IMR-90 (cell line): ENCODE measurements around the gene MYBL2. TPM values are rescaled to one million over a fixed set of nuclear protein-coding genes. Genes with fewer than 3 reads are reported as not detected.

ENCODE experiments used
- ATAC-seq: fragments of 200-7000 bp; cut with Tn5 transposase; 2 replicates; pipeline ENCODE4 v1.9.1; 2020; ENCODE audit warnings: low read depth, mild to moderate bottlenecking, moderate library complexity
- BruUV-seq: library from RNA; stranded (reverse); fragments of 400-500 nt; replicated peaks from 2 replicates; lab custom pipeline; 2021; lab: Mats Ljungman, UMichigan
- CTCF ChIA-PET: fragments of 300-600 bp; formaldehyde crosslinking; extraction: SDS; loops from one replicate; lab custom pipeline; 2021; ENCODE audit warnings: antibody characterized with exemption; lab: Yijun Ruan, JAX
- POLR2A ChIA-PET: fragments of 300-600 bp; sonication (Branson Sonifier 250); formaldehyde crosslinking; loops from one replicate; lab custom pipeline; 2022; ENCODE audit warnings: antibody characterized with exemption; ENCODE audit not compliant: unreplicated experiment; lab: Charles Lee
- DNase-seq: peaks from one replicate; pipeline ENCODE4 v3.0.0; 2013
- H2AFZ ChIP-seq: replicated peaks from 2 replicates; pipeline ENCODE3; 2013; ENCODE audit warnings: low read length, mild to moderate bottlenecking; ENCODE audit not compliant: poor library complexity
- H2AK5ac ChIP-seq: 2 replicates; pipeline ENCODE4 v1.6.1; 2013; ENCODE audit warnings: low read depth, low read length, inconsistent platforms
- H2AK9ac ChIP-seq: replicated peaks from 2 replicates; pipeline ENCODE3; 2013; ENCODE audit warnings: mild to moderate bottlenecking, low read depth, low read length, moderate library complexity; ENCODE audit not compliant: poor library complexity
- H2BK120ac ChIP-seq: 2 replicates; pipeline ENCODE4 v1.6.1; 2013; ENCODE audit warnings: low read depth, low read length, inconsistent platforms
- H2BK15ac ChIP-seq: 3 replicates; pipeline ENCODE4 v1.6.1; 2013; ENCODE audit warnings: low read depth, low read length, inconsistent platforms
- H2BK20ac ChIP-seq: 2 replicates; pipeline ENCODE4 v1.6.1; 2013; ENCODE audit warnings: low read depth, mild to moderate bottlenecking, inconsistent platforms, low read length, moderate library complexity
- H2BK5ac ChIP-seq: 2 replicates; pipeline ENCODE4 v1.6.1; 2013; ENCODE audit warnings: mild to moderate bottlenecking, low read depth, low read length, inconsistent platforms; ENCODE audit not compliant: poor library complexity, severe bottlenecking
- H3K14ac ChIP-seq: replicated peaks from 2 replicates; pipeline ENCODE4 v1.6.1; 2013; ENCODE audit warnings: low read depth, low read length, inconsistent platforms
- H3K18ac ChIP-seq: 2 replicates; pipeline ENCODE4 v1.6.1; 2013; ENCODE audit warnings: low read depth, low read length, control low read depth
- H3K23ac ChIP-seq: 2 replicates; pipeline ENCODE4 v1.6.1; 2013; ENCODE audit warnings: low read depth, low read length, inconsistent platforms
- H3K27ac ChIP-seq: 2 replicates; pipeline ENCODE4 v1.5.1; 2013; ENCODE audit warnings: mild to moderate bottlenecking, control low read depth, low read length; ENCODE audit not compliant: insufficient read depth
- H3K27me3 ChIP-seq: 2 replicates; pipeline ENCODE4 v1.6.1; 2013; ENCODE audit warnings: low read length; ENCODE audit not compliant: control insufficient read depth, insufficient read depth
- H3K36me3 ChIP-seq: 2 replicates; pipeline ENCODE4 v1.6.1; 2013; ENCODE audit warnings: low read length, mixed read lengths; ENCODE audit not compliant: control insufficient read depth, insufficient read depth
- H3K4ac ChIP-seq: 2 replicates; pipeline ENCODE4 v1.6.1; 2013; ENCODE audit warnings: low read depth, low read length, inconsistent platforms
- H3K4me1 ChIP-seq: 2 replicates; pipeline ENCODE4 v1.6.1; 2013; ENCODE audit warnings: low read length, mixed read lengths; ENCODE audit not compliant: control insufficient read depth, insufficient read depth
- H3K4me2 ChIP-seq: 2 replicates; pipeline ENCODE4 v1.6.1; 2013; ENCODE audit warnings: low read depth, mild to moderate bottlenecking, control low read depth, low read length, moderate library complexity
- H3K4me3 ChIP-seq: 2 replicates; pipeline ENCODE4 v1.5.1; 2013; ENCODE audit warnings: low read depth, mild to moderate bottlenecking, control low read depth, low read length, moderate library complexity; ENCODE audit not compliant: insufficient read depth
- H3K56ac ChIP-seq: 2 replicates; pipeline ENCODE4 v1.6.1; 2013; ENCODE audit warnings: low read length, inconsistent platforms; ENCODE audit not compliant: insufficient read depth; ENCODE audit errors: extremely low read depth
- H3K79me1 ChIP-seq, 2 experiments: 2 replicates each; pipeline ENCODE4 v1.6.1; 2013; ENCODE audit warnings: low read length in 2 of 2, inconsistent platforms in 1 of 2, low read depth in 1 of 2
- H3K9ac ChIP-seq: 2 replicates; pipeline ENCODE4 v1.6.1; 2013; ENCODE audit warnings: low read depth, low read length, control low read depth
- H3K9me1 ChIP-seq: 2 replicates; pipeline ENCODE4 v1.6.1; 2013; ENCODE audit warnings: low read length, inconsistent platforms; ENCODE audit not compliant: insufficient read depth
- H3K9me3 ChIP-seq: 2 replicates; pipeline ENCODE4 v1.6.1; 2013; ENCODE audit warnings: low read length; ENCODE audit not compliant: control insufficient read depth, insufficient read depth
- H4K20me1 ChIP-seq: 2 replicates; pipeline ENCODE4 v1.6.1; 2013; ENCODE audit warnings: low read length, inconsistent platforms; ENCODE audit not compliant: insufficient read depth
- H4K5ac ChIP-seq: 2 replicates; pipeline ENCODE4 v1.6.1; 2013; ENCODE audit warnings: mild to moderate bottlenecking, low read depth, low read length, control low read depth
- H4K8ac ChIP-seq, 2 experiments: 2 replicates each; pipeline ENCODE4 v1.6.1; 2013; ENCODE audit warnings: low read depth in 2 of 2, low read length in 2 of 2, control low read depth in 1 of 2, inconsistent platforms in 1 of 2
- H4K91ac ChIP-seq: 2 replicates; pipeline ENCODE4 v1.6.1; 2013; ENCODE audit warnings: low read depth, low read length, inconsistent platforms; ENCODE audit not compliant: insufficient read depth
- BHLHE40 ChIP-seq: fragments of 150-350 bp; IDR thresholded peaks from 2 replicates; pipeline ENCODE4 v1.6.1; 2016; ENCODE audit warnings: mild to moderate bottlenecking, low read depth, low read length
- CEBPB ChIP-seq: IDR thresholded peaks from 2 replicates; pipeline ENCODE4 v1.6.1; 2012; ENCODE audit warnings: low read depth, low read length, improper control_type of control experiment
- FOS ChIP-seq: fragments of 150-350 bp; IDR thresholded peaks from 2 replicates; pipeline ENCODE4 v1.6.1; 2016; ENCODE audit warnings: low read depth, low read length
- MAFK ChIP-seq: IDR thresholded peaks from 2 replicates; pipeline ENCODE4 v1.6.1; 2012; ENCODE audit warnings: low read depth, low read length, improper control_type of control experiment
- MAZ ChIP-seq: IDR thresholded peaks from 2 replicates; pipeline ENCODE4 v1.6.1; 2012; ENCODE audit warnings: low read depth, mild to moderate bottlenecking, low read length, improper control_type of control experiment, moderate library complexity, borderline replicate concordance
- MXI1 ChIP-seq: IDR thresholded peaks from 2 replicates; pipeline ENCODE4 v1.6.1; 2012; ENCODE audit warnings: low read depth, mild to moderate bottlenecking, low read length, moderate library complexity, borderline replicate concordance
- POLR2A ChIP-seq: IDR thresholded peaks from 2 replicates; pipeline ENCODE4 v1.6.1; 2012; ENCODE audit warnings: mild to moderate bottlenecking, low read depth, low read length
- RAD21 ChIP-seq: IDR thresholded peaks from 2 replicates; pipeline ENCODE4 v1.6.1; 2012; ENCODE audit warnings: low read length, improper control_type of control experiment
- RCOR1 ChIP-seq: IDR thresholded peaks from 2 replicates; pipeline ENCODE4 v1.6.1; 2012; ENCODE audit warnings: mild to moderate bottlenecking, low read length, improper control_type of control experiment; ENCODE audit not compliant: insufficient replicate concordance
- RFX5 ChIP-seq: IDR thresholded peaks from 2 replicates; pipeline ENCODE4 v1.8.0; 2012; ENCODE audit warnings: low read depth, mild to moderate bottlenecking, low read length, moderate library complexity
- SMC3 ChIP-seq: fragments of 150-350 bp; IDR thresholded peaks from 2 replicates; pipeline ENCODE4 v1.6.1; 2016; ENCODE audit warnings: low read depth, mild to moderate bottlenecking, antibody characterized with exemption, low read length, moderate library complexity
- WGBS, 2 experiments: methylation state at CpG; one replicate each; pipeline versions ENCODE4 v1.1.5 to v1.1.7; 2013; ENCODE audit warnings: missing lambda C conversion rate in 2 of 2; ENCODE audit not compliant: insufficient read length in 1 of 2; ENCODE audit errors: extremely low coverage in 2 of 2; 5-methylcytosine and 5-hydroxymethylcytosine counted together
- dilution Hi-C: fragments of 300-500 bp; cut with HindIII; formaldehyde crosslinking; loops from one replicate; pipeline ENCODE4 v1.14.3; 2018; ENCODE audit warnings: low sequenced_read_pairs; ENCODE audit not compliant: unreplicated experiment
- in situ Hi-C: fragments of 300-500 bp; cut with MboI; formaldehyde crosslinking; loops from 3 replicates; pipeline ENCODE4 v1.14.3; 2019; ENCODE audit warnings: low sequenced_read_pairs, inconsistent platforms, mixed read lengths
- intact Hi-C: fragments of 100-400 bp; cut with micrococcal nuclease; formaldehyde crosslinking; loops from 2 replicates; pipeline ENCODE4 v1.10.0; 2022
- polyA plus RNA-seq, 3 experiments: library from polyadenylated mRNA; depleted of rRNA; stranded (reverse); fragments of >200 nt; gene quantifications; 2 replicates each; pipeline ENCODE4 v1.2.3, GENCODE V29; 2012; ENCODE audit warnings: low replicate concordance in 1 of 3
- total RNA-seq: library from RNA; depleted of rRNA; stranded (reverse); fragments of >200 nt; gene quantifications from 2 replicates; pipeline ENCODE4 v1.2.3, GENCODE V29; 2012
- TF ChIP-seq, protein P1 (sequence below): conservative IDR thresholded peaks from 2 replicates; pipeline ENCODE4 v1.5.1; 2012; ENCODE audit warnings: mild to moderate bottlenecking, low read depth, low read length, improper control_type of control experiment
- TF ChIP-seq, protein P2 (sequence below): fragments of 150-350 bp; IDR thresholded peaks from 2 replicates; pipeline ENCODE4 v1.6.1; 2017; ENCODE audit warnings: mild to moderate bottlenecking, antibody characterized with exemption, low read length, low read depth
- TF ChIP-seq, protein P3 (sequence below): fragments of 150-350 bp; IDR thresholded peaks from 2 replicates; pipeline ENCODE4 v1.6.1; 2016; ENCODE audit warnings: low read depth, mild to moderate bottlenecking, low read length, moderate library complexity, borderline replicate concordance

The MYBL2 gene
- total and polyA plus RNA-seq, 2 of the 4 experiments (the other 2 are of a cell fraction) = 12.4 to 23.1 TPM

DNA sequence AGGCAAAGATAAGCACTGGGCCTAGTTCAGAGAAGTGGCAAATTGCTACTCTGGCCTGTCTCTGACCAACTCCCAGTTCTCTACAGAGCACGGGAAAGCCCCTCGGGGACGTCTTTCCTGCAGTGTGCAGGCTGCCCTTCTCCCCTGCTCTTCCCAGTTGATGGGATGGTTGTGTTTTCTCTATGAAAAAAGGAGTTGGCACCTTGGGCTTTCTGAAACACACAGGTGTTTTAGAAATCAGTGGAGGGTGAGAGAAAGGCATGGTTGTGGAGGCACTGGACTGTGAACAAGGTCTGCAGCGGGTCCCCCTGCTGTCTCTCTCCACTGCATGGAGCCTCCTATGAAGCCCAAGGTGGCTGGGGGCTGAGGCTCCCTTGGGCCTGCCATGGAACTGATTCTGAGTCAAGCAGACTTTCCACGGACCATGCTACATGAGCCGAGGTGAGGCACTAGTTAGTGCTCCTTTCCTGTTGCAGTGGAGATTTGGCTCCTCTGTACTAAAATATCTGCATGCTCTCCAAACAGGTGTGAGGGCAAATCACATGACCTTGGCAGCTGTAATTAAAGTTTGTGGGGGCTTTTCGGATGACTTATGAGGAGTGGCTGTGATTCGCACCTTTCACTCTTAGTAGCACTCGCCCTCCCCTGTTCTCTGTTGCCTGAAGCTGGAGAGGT is 43.6 kb downstream of the MYBL2 start:
- H3K9me3 ChIP-seq = no peaks in the 10 kb centered on the region
- H3K56ac ChIP-seq = no peak overlapping the region
- no peak overlapping the region for H4K8ac ChIP-seq
- no peak for DNase-seq
- no peak overlapping the region for H3K4me3 ChIP-seq
- in situ Hi-C loops = no loop called here
- ATAC-seq = no peak
- H3K9ac ChIP-seq = no peak overlapping the region
- no peak overlapping the region for H2AK9ac ChIP-seq
- no peak for TF ChIP-seq MAFK
- TF ChIP-seq, protein P1, sequence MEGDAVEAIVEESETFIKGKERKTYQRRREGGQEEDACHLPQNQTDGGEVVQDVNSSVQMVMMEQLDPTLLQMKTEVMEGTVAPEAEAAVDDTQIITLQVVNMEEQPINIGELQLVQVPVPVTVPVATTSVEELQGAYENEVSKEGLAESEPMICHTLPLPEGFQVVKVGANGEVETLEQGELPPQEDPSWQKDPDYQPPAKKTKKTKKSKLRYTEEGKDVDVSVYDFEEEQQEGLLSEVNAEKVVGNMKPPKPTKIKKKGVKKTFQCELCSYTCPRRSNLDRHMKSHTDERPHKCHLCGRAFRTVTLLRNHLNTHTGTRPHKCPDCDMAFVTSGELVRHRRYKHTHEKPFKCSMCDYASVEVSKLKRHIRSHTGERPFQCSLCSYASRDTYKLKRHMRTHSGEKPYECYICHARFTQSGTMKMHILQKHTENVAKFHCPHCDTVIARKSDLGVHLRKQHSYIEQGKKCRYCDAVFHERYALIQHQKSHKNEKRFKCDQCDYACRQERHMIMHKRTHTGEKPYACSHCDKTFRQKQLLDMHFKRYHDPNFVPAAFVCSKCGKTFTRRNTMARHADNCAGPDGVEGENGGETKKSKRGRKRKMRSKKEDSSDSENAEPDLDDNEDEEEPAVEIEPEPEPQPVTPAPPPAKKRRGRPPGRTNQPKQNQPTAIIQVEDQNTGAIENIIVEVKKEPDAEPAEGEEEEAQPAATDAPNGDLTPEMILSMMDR = no peak
- TF ChIP-seq MAZ = no peak
- no peak for TF ChIP-seq RCOR1
- no peak for TF ChIP-seq RFX5
- TF ChIP-seq BHLHE40 = no peak
- TF ChIP-seq POLR2A = no peak
- TF ChIP-seq SMC3 = no peak
- no peak for TF ChIP-seq CEBPB
- TF ChIP-seq MXI1 = no peak
- TF ChIP-seq, protein P2, sequence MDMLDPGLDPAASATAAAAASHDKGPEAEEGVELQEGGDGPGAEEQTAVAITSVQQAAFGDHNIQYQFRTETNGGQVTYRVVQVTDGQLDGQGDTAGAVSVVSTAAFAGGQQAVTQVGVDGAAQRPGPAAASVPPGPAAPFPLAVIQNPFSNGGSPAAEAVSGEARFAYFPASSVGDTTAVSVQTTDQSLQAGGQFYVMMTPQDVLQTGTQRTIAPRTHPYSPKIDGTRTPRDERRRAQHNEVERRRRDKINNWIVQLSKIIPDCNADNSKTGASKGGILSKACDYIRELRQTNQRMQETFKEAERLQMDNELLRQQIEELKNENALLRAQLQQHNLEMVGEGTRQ = no peak
- TF ChIP-seq, protein P3, sequence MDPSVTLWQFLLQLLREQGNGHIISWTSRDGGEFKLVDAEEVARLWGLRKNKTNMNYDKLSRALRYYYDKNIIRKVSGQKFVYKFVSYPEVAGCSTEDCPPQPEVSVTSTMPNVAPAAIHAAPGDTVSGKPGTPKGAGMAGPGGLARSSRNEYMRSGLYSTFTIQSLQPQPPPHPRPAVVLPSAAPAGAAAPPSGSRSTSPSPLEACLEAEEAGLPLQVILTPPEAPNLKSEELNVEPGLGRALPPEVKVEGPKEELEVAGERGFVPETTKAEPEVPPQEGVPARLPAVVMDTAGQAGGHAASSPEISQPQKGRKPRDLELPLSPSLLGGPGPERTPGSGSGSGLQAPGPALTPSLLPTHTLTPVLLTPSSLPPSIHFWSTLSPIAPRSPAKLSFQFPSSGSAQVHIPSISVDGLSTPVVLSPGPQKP = no peak
- no peak for TF ChIP-seq RAD21
- no peak for TF ChIP-seq FOS
- no peak overlapping the region for H3K4ac ChIP-seq
- no peak overlapping the region for H2BK120ac ChIP-seq
- no peaks in the 10 kb centered on the region for H3K36me3 ChIP-seq
- BruUV-seq = no TSS peak
- no peaks in the 10 kb centered on the region for H3K9me1 ChIP-seq
- ChIA-PET CTCF (no interaction called here), POLR2A (interaction anchor here (0.5 kb wide), 1 partner anchor 216 kb away, joined by 4 read pairs; no protein-coding TSS in a partner anchor)
- H2AK5ac ChIP-seq = no peak overlapping the region
- intact Hi-C loops = no loop called here
- no peak overlapping the region for H3K23ac ChIP-seq
- no peaks in the 10 kb centered on the region for H3K4me1 ChIP-seq
- H2BK5ac ChIP-seq = no peak overlapping the region
- no peak overlapping the region for H2BK15ac ChIP-seq
- H3K27ac ChIP-seq = no peak overlapping the region
- no peak overlapping the region for H2AFZ ChIP-seq
- no peaks in the 10 kb centered on the region for H4K20me1 ChIP-seq
- no peak overlapping the region for H3K4me2 ChIP-seq
- H3K79me1 ChIP-seq = no peaks in the 10 kb centered on the region
- dilution Hi-C loops = no loop called here
- H3K27me3 ChIP-seq = no peaks in the 10 kb centered on the region
- H2BK20ac ChIP-seq = no peak overlapping the region
- H3K14ac ChIP-seq = no peak overlapping the region
- H3K18ac ChIP-seq = no peak overlapping the region
- H4K5ac ChIP-seq = no peak overlapping the region
- 100% methylated on average over 1 of the region's 9 CpGs; no CpG with 5 or more reads in 1 of the 2 experiments for WGBS, 2 experiments
- no peak overlapping the region for H4K91ac ChIP-seq
